RKO (cell line): Measurements from ENCODE around the gene DYNAP.

ENCODE experiments used
- DNase-seq: peaks from one replicate; pipeline ENCODE4 v3.0.0-alpha.2; 2016; ENCODE audit warnings: low spot score

DYNAP gene

DNA sequence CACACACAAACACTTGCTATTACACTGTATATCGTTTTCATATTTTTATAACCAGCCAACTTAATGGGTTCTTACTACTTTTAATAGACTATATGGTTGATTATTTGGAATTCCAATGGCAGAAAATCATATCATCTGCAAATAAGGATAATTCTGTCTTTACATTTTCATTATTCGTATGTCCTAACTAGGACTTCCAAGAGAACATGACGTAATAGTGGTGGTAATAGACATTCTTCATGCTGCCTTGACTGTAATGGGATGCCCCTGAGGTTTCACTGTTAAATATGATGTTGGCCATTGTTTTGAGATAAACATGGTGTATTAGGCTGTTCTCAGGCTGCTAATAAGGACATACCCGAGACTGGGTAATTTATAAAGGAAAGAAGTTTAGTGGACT lies 45.2 kb downstream of the DYNAP start:
- no peak for DNase-seq

GRCh38 chr18:54641734-54642133 lies 50.7 kb downstream of the DYNAP start:
- DNase-seq: no peak

DNA sequence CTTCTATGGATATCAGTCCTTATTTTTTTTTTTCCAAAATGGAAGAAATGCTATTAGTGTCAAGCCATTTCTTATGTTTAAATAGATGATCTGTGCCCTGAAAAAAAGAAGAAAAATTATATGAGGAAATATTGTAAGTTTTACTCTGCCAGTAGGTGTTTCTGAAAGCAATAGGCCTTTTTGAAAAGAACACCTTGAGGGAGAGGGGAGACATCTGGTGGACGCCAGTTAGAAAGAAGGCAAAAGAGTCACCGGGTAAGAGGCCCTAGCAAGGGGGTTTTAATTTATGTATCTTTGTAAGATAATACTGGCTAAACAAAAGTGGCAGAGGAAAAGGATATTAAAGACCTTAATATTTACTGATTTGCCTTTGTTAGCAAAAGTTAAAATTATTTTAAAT lies 56.1 kb downstream of the DYNAP start:
- DNase-seq: peak; percentile 65
